Measurements from ENCODE around the gene RPS6KC1.

Gene RPS6KC1

GRCh38 chr1:213273546-213273945 lies 222.5 kb downstream of the RPS6KC1 start:
- no CpG with 5 or more reads among the region's 2 CpGs for WGBS (ENCODE audit: extremely low coverage, insufficient coverage, insufficient read length)
- no peak overlapping the region for H2BK120ac ChIP-seq (ENCODE audit: insufficient read depth, low read length, poor library complexity)

GRCh38 chr1:213274140-213274539 lies 223.1 kb downstream of the RPS6KC1 start:
- Histone ChIP-seq H3K36me3 (ENCODE audit: control insufficient read depth in 1 of 2, insufficient read depth in 2 of 2, low read length in 2 of 2) (no peaks in the 10 kb centered on the region), H3K18ac (ENCODE audit: low read length) (no peak overlapping the region), H2AFZ (ENCODE audit: insufficient read depth, low read length, poor library complexity) (no peak overlapping the region), H3K23ac (ENCODE audit: low read length) (no peak overlapping the region), H3K79me1 (ENCODE audit: low read length) (no peaks in the 10 kb centered on the region), H3K27me3 (ENCODE audit: insufficient read depth, low read length) (no peaks in the 10 kb centered on the region), H2BK12ac (ENCODE audit: low read length) (no peak overlapping the region), H2BK5ac (ENCODE audit: low read depth, low read length, poor library complexity) (no peak overlapping the region), H3K27ac (ENCODE audit: low read depth, low read length) (no peak overlapping the region), H3K9ac (ENCODE audit: low read length) (no peak overlapping the region), H3K9me3 (ENCODE audit: insufficient read depth, low read depth, low read length) (no peaks in the 10 kb centered on the region), H4K91ac (ENCODE audit: low read depth, low read length) (no peak overlapping the region), H4K8ac (ENCODE audit: low read depth, low read length) (no peak overlapping the region), H2BK120ac (ENCODE audit: insufficient read depth, low read length, poor library complexity) (no peak overlapping the region), H3K14ac (ENCODE audit: low read length) (no peak overlapping the region), H3K4me3 (ENCODE audit: low read depth, low read length) (no peak overlapping the region), H2AK5ac (ENCODE audit: low read length) (no peak overlapping the region), H3K79me2 (ENCODE audit: control insufficient read depth, insufficient read depth, low read length, poor library complexity) (no peaks in the 10 kb centered on the region), H3K4me1 (ENCODE audit: control insufficient read depth in 1 of 2, insufficient read depth in 2 of 2, low read length in 2 of 2) (no peaks in the 10 kb centered on the region), H3K4ac (ENCODE audit: low read depth, low read length) (no peak overlapping the region), H4K12ac (ENCODE audit: low read depth, low read length) (no peak overlapping the region), H3K4me2 (ENCODE audit: low read length) (no peak overlapping the region)
- DNase-seq = peak; percentile 30 to 77

More at GRCh38 chr1:213273546-213273945, 222.5 kb downstream of the RPS6KC1 start:
- Histone ChIP-seq H3K27me3 (ENCODE audit: insufficient read depth, low read length) (no peaks in the 10 kb centered on the region), H4K91ac (ENCODE audit: low read depth, low read length) (no peak overlapping the region), H3K4me2 (ENCODE audit: low read length) (no peak overlapping the region), H2AFZ (ENCODE audit: insufficient read depth, low read length, poor library complexity) (no peak overlapping the region), H3K79me2 (ENCODE audit: control insufficient read depth, insufficient read depth, low read length, poor library complexity) (no peaks in the 10 kb centered on the region), H2BK5ac (ENCODE audit: low read depth, low read length, poor library complexity) (no peak overlapping the region), H3K18ac (ENCODE audit: low read length) (no peak overlapping the region), H4K12ac (ENCODE audit: low read depth, low read length) (no peak overlapping the region), H2AK5ac (ENCODE audit: low read length) (no peak overlapping the region), H3K9me3 (ENCODE audit: insufficient read depth, low read depth, low read length) (no peaks in the 10 kb centered on the region), H3K27ac (ENCODE audit: low read depth, low read length) (no peak overlapping the region), H3K4ac (ENCODE audit: low read depth, low read length) (no peak overlapping the region), H3K79me1 (ENCODE audit: low read length) (no peaks in the 10 kb centered on the region), H3K23ac (ENCODE audit: low read length) (no peak overlapping the region), H2BK12ac (ENCODE audit: low read length) (no peak overlapping the region), H3K36me3 (ENCODE audit: control insufficient read depth in 1 of 2, insufficient read depth in 2 of 2, low read length in 2 of 2) (no peaks in the 10 kb centered on the region), H3K9ac (ENCODE audit: low read length) (no peak overlapping the region), H3K14ac (ENCODE audit: low read length) (no peak overlapping the region), H4K8ac (ENCODE audit: low read depth, low read length) (no peak overlapping the region), H3K4me1 (ENCODE audit: control insufficient read depth in 1 of 2, insufficient read depth in 2 of 2, low read length in 2 of 2) (no peaks in the 10 kb centered on the region), H3K4me3 (ENCODE audit: low read depth, low read length) (no peak overlapping the region)
- DNase-seq = peak; percentile 25 to 87

- Histone ChIP-seq H3K9ac (ENCODE audit: low read length) (no peak overlapping the region), H3K36me3 (ENCODE audit: control insufficient read depth in 1 of 2, insufficient read depth in 2 of 2, low read length in 2 of 2) (no peaks in the 10 kb centered on the region), H3K27ac (ENCODE audit: low read depth, low read length) (no peak overlapping the region), H2BK5ac (ENCODE audit: low read depth, low read length, poor library complexity) (no peak overlapping the region), H3K14ac (ENCODE audit: low read length) (no peak overlapping the region), H2BK12ac (ENCODE audit: low read length) (no peak overlapping the region), H4K12ac (ENCODE audit: low read depth, low read length) (no peak overlapping the region), H3K23ac (ENCODE audit: low read length) (no peak overlapping the region), H3K4me1 (ENCODE audit: control insufficient read depth in 1 of 2, insufficient read depth in 2 of 2, low read length in 2 of 2) (no peaks in the 10 kb centered on the region), H3K4ac (ENCODE audit: low read depth, low read length) (no peak overlapping the region), H3K4me3 (ENCODE audit: low read depth, low read length) (no peak overlapping the region), H2AFZ (ENCODE audit: insufficient read depth, low read length, poor library complexity) (no peak overlapping the region), H4K8ac (ENCODE audit: low read depth, low read length) (no peak overlapping the region), H3K9me3 (ENCODE audit: insufficient read depth, low read depth, low read length) (no peaks in the 10 kb centered on the region), H3K27me3 (ENCODE audit: insufficient read depth, low read length) (no peaks in the 10 kb centered on the region), H3K18ac (ENCODE audit: low read length) (no peak overlapping the region), H3K79me1 (ENCODE audit: low read length) (no peaks in the 10 kb centered on the region), H3K79me2 (ENCODE audit: control insufficient read depth, insufficient read depth, low read length, poor library complexity) (no peaks in the 10 kb centered on the region), H2AK5ac (ENCODE audit: low read length) (no peak overlapping the region), H4K91ac (ENCODE audit: low read depth, low read length) (no peak overlapping the region), H2BK120ac (ENCODE audit: insufficient read depth, low read length, poor library complexity) (no peak overlapping the region), H3K4me2 (ENCODE audit: low read length) (no peak overlapping the region)
- no peak for DNase-seq
- WGBS (ENCODE audit: extremely low coverage, insufficient coverage, insufficient read length) = no CpG with 5 or more reads among the region's 1 CpG
Measured at GRCh38 chr1:213275293-213275692, 224.3 kb downstream of the RPS6KC1 start.

- no peak overlapping the region for H2BK5ac ChIP-seq (ENCODE audit: low read depth, low read length, poor library complexity)
- H2BK120ac ChIP-seq (ENCODE audit: insufficient read depth, low read length, poor library complexity) = no peak overlapping the region
- H3K9ac ChIP-seq (ENCODE audit: low read length) = no peak overlapping the region
- H2BK12ac ChIP-seq (ENCODE audit: low read length) = no peak overlapping the region
- H3K4ac ChIP-seq (ENCODE audit: low read depth, low read length) = no peak overlapping the region
- H3K4me2 ChIP-seq (ENCODE audit: low read length) = no peak overlapping the region
- H3K79me1 ChIP-seq (ENCODE audit: low read length) = no peaks in the 10 kb centered on the region
- no peaks in the 10 kb centered on the region for H3K79me2 ChIP-seq (ENCODE audit: control insufficient read depth, insufficient read depth, low read length, poor library complexity)
- H4K91ac ChIP-seq (ENCODE audit: low read depth, low read length) = no peak overlapping the region
- no peak overlapping the region for H4K12ac ChIP-seq (ENCODE audit: low read depth, low read length)
- WGBS (ENCODE audit: extremely low coverage, insufficient coverage, insufficient read length) = no CpG with 5 or more reads among the region's 2 CpGs
- H3K18ac ChIP-seq (ENCODE audit: low read length) = no peak overlapping the region
- no peaks in the 10 kb centered on the region for H3K4me1 ChIP-seq (ENCODE audit: control insufficient read depth in 1 of 2, insufficient read depth in 2 of 2, low read length in 2 of 2)
- no peak overlapping the region for H3K14ac ChIP-seq (ENCODE audit: low read length)
- no peak overlapping the region for H2AK5ac ChIP-seq (ENCODE audit: low read length)
- no peak for DNase-seq
- no peaks in the 10 kb centered on the region for H3K27me3 ChIP-seq (ENCODE audit: insufficient read depth, low read length)
- no peak overlapping the region for H3K23ac ChIP-seq (ENCODE audit: low read length)
- H3K27ac ChIP-seq (ENCODE audit: low read depth, low read length) = no peak overlapping the region
- no peak overlapping the region for H3K4me3 ChIP-seq (ENCODE audit: low read depth, low read length)
- H3K36me3 ChIP-seq (ENCODE audit: control insufficient read depth in 1 of 2, insufficient read depth in 2 of 2, low read length in 2 of 2) = no peaks in the 10 kb centered on the region
- no peak overlapping the region for H2AFZ ChIP-seq (ENCODE audit: insufficient read depth, low read length, poor library complexity)
- no peaks in the 10 kb centered on the region for H3K9me3 ChIP-seq (ENCODE audit: insufficient read depth, low read depth, low read length)
- H4K8ac ChIP-seq (ENCODE audit: low read depth, low read length) = no peak overlapping the region
Measured at GRCh38 chr1:213276236-213276635, 225.2 kb downstream of the RPS6KC1 start.

All from trophoblast cell (in vitro differentiated cells and primary cell).